GM23248 (cell line): ENCODE measurements around the gene CLECL1.

Source experiments
- EZH2 ChIP-seq: fragments of 200-600 bp; sonication (generic); IDR thresholded peaks from 2 replicates; pipeline ENCODE4 v1.6.1; 2018; ENCODE audit warnings: antibody characterized with exemption, mild to moderate bottlenecking; ENCODE audit not compliant: insufficient read depth, poor library complexity, severe bottlenecking
- EZH2phosphoT487 ChIP-seq: fragments of 200-600 bp; sonication (generic); IDR thresholded peaks from 2 replicates; pipeline ENCODE4 v1.6.1; 2018; ENCODE audit warnings: antibody characterized with exemption, moderate library complexity, mild to moderate bottlenecking, low read depth; ENCODE audit not compliant: insufficient read depth

GRCh38 chr12:9711664-9712063 lies 21.2 kb downstream of the CLECL1 start:
- no peak for TF ChIP-seq EZH2
- no peak for TF ChIP-seq EZH2phosphoT487
